ENCODE data around the gene LRRC32. TPM values are rescaled to one million over a fixed set of nuclear protein-coding genes. Genes with fewer than 3 reads are reported as not detected.

LRRC32 gene
- total RNA-seq, 1 donor, result 37.6 TPM

DNA sequence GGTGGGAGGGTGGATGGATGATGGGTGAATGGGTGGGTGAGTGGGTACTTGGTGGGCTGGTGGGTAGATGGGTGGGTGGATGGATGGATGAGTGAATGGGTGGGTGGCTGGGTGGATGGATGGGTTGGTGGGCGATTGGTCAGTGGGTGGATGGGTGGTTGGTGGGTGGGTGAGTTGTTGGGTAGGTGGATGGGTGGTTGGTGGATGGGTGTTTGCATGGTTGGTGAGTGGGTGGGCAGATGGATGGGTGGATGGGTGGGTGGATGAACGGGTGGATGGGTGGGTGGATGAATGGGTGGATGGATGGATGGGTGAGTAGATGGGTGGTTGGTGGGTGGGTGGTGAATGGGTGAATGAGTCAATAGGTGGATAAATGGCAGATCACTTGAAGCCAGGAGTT, 43.0 kb upstream of the LRRC32 start:
- H4K20me1 ChIP-seq (ENCODE audit: insufficient read depth, low read length), result no peaks in the 10 kb centered on the region
- H3K27ac ChIP-seq (ENCODE audit: low read depth, low read length), result no peak overlapping the region
- H3K79me2 ChIP-seq (ENCODE audit: insufficient read depth, low read length), result no peaks in the 10 kb centered on the region
- no peaks in the 10 kb centered on the region for H3K9me3 ChIP-seq (ENCODE audit: low read depth, low read length)
- no peak for DNase-seq (ENCODE audit: insufficient read length, low spot score, missing footprints)
- H3K27me3 ChIP-seq (ENCODE audit: insufficient read depth, low read length), result no peaks in the 10 kb centered on the region
- TF ChIP-seq, protein P1, sequence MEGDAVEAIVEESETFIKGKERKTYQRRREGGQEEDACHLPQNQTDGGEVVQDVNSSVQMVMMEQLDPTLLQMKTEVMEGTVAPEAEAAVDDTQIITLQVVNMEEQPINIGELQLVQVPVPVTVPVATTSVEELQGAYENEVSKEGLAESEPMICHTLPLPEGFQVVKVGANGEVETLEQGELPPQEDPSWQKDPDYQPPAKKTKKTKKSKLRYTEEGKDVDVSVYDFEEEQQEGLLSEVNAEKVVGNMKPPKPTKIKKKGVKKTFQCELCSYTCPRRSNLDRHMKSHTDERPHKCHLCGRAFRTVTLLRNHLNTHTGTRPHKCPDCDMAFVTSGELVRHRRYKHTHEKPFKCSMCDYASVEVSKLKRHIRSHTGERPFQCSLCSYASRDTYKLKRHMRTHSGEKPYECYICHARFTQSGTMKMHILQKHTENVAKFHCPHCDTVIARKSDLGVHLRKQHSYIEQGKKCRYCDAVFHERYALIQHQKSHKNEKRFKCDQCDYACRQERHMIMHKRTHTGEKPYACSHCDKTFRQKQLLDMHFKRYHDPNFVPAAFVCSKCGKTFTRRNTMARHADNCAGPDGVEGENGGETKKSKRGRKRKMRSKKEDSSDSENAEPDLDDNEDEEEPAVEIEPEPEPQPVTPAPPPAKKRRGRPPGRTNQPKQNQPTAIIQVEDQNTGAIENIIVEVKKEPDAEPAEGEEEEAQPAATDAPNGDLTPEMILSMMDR (IDR thresholded peaks at IDR 0.05; ENCODE audit: extremely low read depth, low read depth, low read length), result no peak
- H3K4me2 ChIP-seq (ENCODE audit: insufficient read depth, low read length), result no peak overlapping the region
- no peaks in the 10 kb centered on the region for H3K4me1 ChIP-seq (ENCODE audit: insufficient read depth, low read length)
- no peak overlapping the region for H2AFZ ChIP-seq (ENCODE audit: low read length)
- H3K4me3 ChIP-seq (ENCODE audit: insufficient read depth, low read length), result no peak overlapping the region
- no peaks in the 10 kb centered on the region for H3K36me3 ChIP-seq (ENCODE audit: insufficient read depth, low read length)

DNA sequence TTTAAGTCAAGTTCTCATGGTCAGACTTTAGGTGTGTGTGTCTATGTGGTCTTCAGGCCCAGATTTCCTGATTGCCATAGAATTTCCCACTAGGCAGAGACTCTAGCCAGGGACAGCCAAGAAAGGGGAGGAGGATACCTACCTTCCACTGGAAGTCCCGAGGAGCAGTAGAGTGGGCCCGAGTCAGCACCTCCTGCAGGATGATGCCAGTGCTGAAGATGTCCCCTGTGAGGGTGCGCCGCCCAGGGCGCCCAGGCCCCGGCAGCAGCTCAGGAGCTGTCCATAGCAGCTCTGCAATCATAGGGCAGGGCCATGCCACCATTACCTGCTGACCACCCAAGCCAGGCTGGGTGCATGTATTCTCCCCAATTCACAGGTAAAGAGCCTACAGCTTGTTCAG, 41.6 kb upstream of the LRRC32 start:
- Histone ChIP-seq H3K4me1 (ENCODE audit: insufficient read depth, low read length) (no peaks in the 10 kb centered on the region), H3K27ac (ENCODE audit: low read depth, low read length) (no peak overlapping the region), H3K9me3 (ENCODE audit: low read depth, low read length) (no peaks in the 10 kb centered on the region), H2AFZ (ENCODE audit: low read length) (no peak overlapping the region), H3K4me3 (ENCODE audit: insufficient read depth, low read length) (no peak overlapping the region), H3K36me3 (ENCODE audit: insufficient read depth, low read length) (no peaks in the 10 kb centered on the region), H3K4me2 (ENCODE audit: insufficient read depth, low read length) (no peak overlapping the region), H3K27me3 (ENCODE audit: insufficient read depth, low read length) (no peaks in the 10 kb centered on the region), H4K20me1 (ENCODE audit: insufficient read depth, low read length) (no peaks in the 10 kb centered on the region), H3K79me2 (ENCODE audit: insufficient read depth, low read length) (no peaks in the 10 kb centered on the region)
- no peak for DNase-seq (ENCODE audit: insufficient read length, low spot score, missing footprints)
- TF ChIP-seq, protein P1 (IDR thresholded peaks at IDR 0.05; ENCODE audit: extremely low read depth, low read depth, low read length), result no peak

DNA sequence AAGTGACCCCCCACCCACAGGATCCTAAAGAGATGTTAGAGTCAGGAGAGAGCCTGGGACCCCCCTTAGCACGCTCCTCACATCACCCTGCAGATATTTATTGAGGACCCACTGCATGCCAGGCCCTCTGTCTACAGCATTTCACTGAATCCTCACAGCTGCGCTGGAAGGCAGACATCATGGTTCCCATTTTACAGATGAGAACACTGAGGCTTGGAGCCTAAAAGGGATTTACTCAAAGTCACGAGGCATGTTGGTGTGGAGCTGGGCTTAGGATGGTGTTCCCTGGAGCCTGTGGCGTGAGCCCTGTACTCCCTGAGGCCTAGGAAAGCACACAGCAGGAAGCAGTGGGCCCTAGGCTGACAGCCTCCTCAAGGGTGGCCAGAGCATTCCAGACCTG, 39.2 kb upstream of the LRRC32 start:
- DNase-seq (ENCODE audit: insufficient read length, low spot score, missing footprints), result no peak
- TF ChIP-seq, protein P1 (IDR thresholded peaks at IDR 0.05; ENCODE audit: extremely low read depth, low read depth, low read length), result no peak
- Histone ChIP-seq H2AFZ (ENCODE audit: low read length) (no peak overlapping the region), H4K20me1 (ENCODE audit: insufficient read depth, low read length) (no peaks in the 10 kb centered on the region), H3K27me3 (ENCODE audit: insufficient read depth, low read length) (peaks cover 4% of the 10 kb centered on the region), H3K27ac (ENCODE audit: low read depth, low read length) (no peak overlapping the region), H3K4me2 (ENCODE audit: insufficient read depth, low read length) (no peak overlapping the region), H3K4me3 (ENCODE audit: insufficient read depth, low read length) (no peak overlapping the region), H3K79me2 (ENCODE audit: insufficient read depth, low read length) (no peaks in the 10 kb centered on the region), H3K9me3 (ENCODE audit: low read depth, low read length) (no peaks in the 10 kb centered on the region), H3K4me1 (ENCODE audit: insufficient read depth, low read length) (no peaks in the 10 kb centered on the region), H3K36me3 (ENCODE audit: insufficient read depth, low read length) (no peaks in the 10 kb centered on the region)

- Histone ChIP-seq H3K4me2 (ENCODE audit: insufficient read depth, low read length) (no peak overlapping the region), H3K79me2 (ENCODE audit: insufficient read depth, low read length) (no peaks in the 10 kb centered on the region), H2AFZ (ENCODE audit: low read length) (no peak overlapping the region)
These were observed 38.6 kb upstream of the LRRC32 start for GRCh38 chr11:76708972-76709660.

More at GRCh38 chr11:76708972-76709660, 38.6 kb upstream of the LRRC32 start:
- H3K4me1 ChIP-seq (ENCODE audit: insufficient read depth, low read length), result no peaks in the 10 kb centered on the region
- H3K9me3 ChIP-seq (ENCODE audit: low read depth, low read length), result no peaks in the 10 kb centered on the region
- DNase-seq (ENCODE audit: insufficient read length, low spot score, missing footprints), result no peak
- peaks cover 4% of the 10 kb centered on the region for H3K27me3 ChIP-seq (ENCODE audit: insufficient read depth, low read length)
- H3K36me3 ChIP-seq (ENCODE audit: insufficient read depth, low read length), result no peaks in the 10 kb centered on the region
- no peak overlapping the region for H3K27ac ChIP-seq (ENCODE audit: low read depth, low read length)
- TF ChIP-seq, protein P1 (IDR thresholded peaks at IDR 0.05; ENCODE audit: extremely low read depth, low read depth, low read length), result no peak
- no peak overlapping the region for H3K4me3 ChIP-seq (ENCODE audit: insufficient read depth, low read length)
- H4K20me1 ChIP-seq (ENCODE audit: insufficient read depth, low read length), result no peaks in the 10 kb centered on the region

Data from osteoblast (primary cell).